Panc1 (cell line): ENCODE measurements around the gene TSPAN33. TPM values are rescaled to one million over a fixed set of nuclear protein-coding genes. Genes with fewer than 3 reads are reported as not detected.

ENCODE experiments used
- ATAC-seq: fragments of 200-7000 bp; cut with Tn5 transposase; 2 replicates; pipeline ENCODE4 v1.9.1; 2020; ENCODE audit warnings: mild to moderate bottlenecking, moderate library complexity
- BruUV-seq: library from RNA; stranded (reverse); fragments of 400-500 nt; replicated peaks from 2 replicates; lab custom pipeline; 2021; lab: Mats Ljungman, UMichigan
- CTCF ChIA-PET: fragments of 300-600 bp; sonication (Branson Sonifier 250); formaldehyde crosslinking; loops from one replicate; lab custom pipeline; 2022; ENCODE audit warnings: antibody characterized with exemption; lab: Charles Lee
- POLR2A ChIA-PET: fragments of 300-600 bp; sonication (Branson Sonifier 250); formaldehyde crosslinking; loops from one replicate; lab custom pipeline; 2022; ENCODE audit warnings: antibody characterized with exemption; lab: Charles Lee
- DNase-seq: peaks from one replicate; pipeline ENCODE4 v3.0.0-alpha.2; 2010; ENCODE audit warnings: low read depth, low spot score
- H3K27ac ChIP-seq: 2 replicates; pipeline ENCODE4 v1.5.1; 2011; ENCODE audit warnings: mild to moderate bottlenecking, low read length, inconsistent platforms
- H3K27me3 ChIP-seq: fragments of 200-500 bp; sonication (Bioruptor generic); 2 replicates; pipeline ENCODE4 v1.6.0; 2014; ENCODE audit warnings: low read length, inconsistent platforms; ENCODE audit not compliant: control insufficient read depth, insufficient read depth
- H3K36me3 ChIP-seq: fragments of 200-500 bp; sonication (Bioruptor generic); 2 replicates; pipeline ENCODE4 v1.5.1; 2014; ENCODE audit warnings: inconsistent platforms, mild to moderate bottlenecking, low read length, moderate library complexity; ENCODE audit not compliant: control insufficient read depth, insufficient read depth
- H3K4me1 ChIP-seq: 2 replicates; pipeline ENCODE4 v1.5.1; 2011; ENCODE audit warnings: inconsistent platforms, mild to moderate bottlenecking, low read length, moderate library complexity; ENCODE audit not compliant: control insufficient read depth, insufficient read depth
- H3K4me3 ChIP-seq, 2 experiments: 2 replicates each; pipeline ENCODE4 v1.5.1; 2011 to 2012; ENCODE audit warnings: low read depth in 2 of 2, low read length in 2 of 2, mild to moderate bottlenecking in 2 of 2, inconsistent platforms in 1 of 2, moderate library complexity in 1 of 2
- H3K9me3 ChIP-seq: fragments of 200-500 bp; sonication (Bioruptor generic); 2 replicates; pipeline ENCODE4 v1.5.1; 2014; ENCODE audit warnings: low read depth, mild to moderate bottlenecking, inconsistent platforms, low read length, moderate library complexity; ENCODE audit not compliant: control insufficient read depth, insufficient read depth
- POLR2AphosphoS5 ChIP-seq: IDR thresholded peaks from 2 replicates; pipeline ENCODE4 v1.6.1; 2012; ENCODE audit warnings: mild to moderate bottlenecking, low read depth, low read length, moderate library complexity
- SIN3A ChIP-seq: IDR thresholded peaks from 2 replicates; pipeline ENCODE4 v1.6.1; 2012; ENCODE audit warnings: low read depth, mild to moderate bottlenecking, low read length, moderate library complexity, borderline replicate concordance; ENCODE audit not compliant: insufficient read depth
- TCF7L2 ChIP-seq: IDR thresholded peaks from 2 replicates; pipeline ENCODE4 v1.6.1; 2011; ENCODE audit warnings: mild to moderate bottlenecking, low read depth, low read length, inconsistent platforms
- in situ Hi-C: cut with HindIII; loops from 2 replicates; pipeline ENCODE4 v1.10.0; 2016; ENCODE audit warnings: low sequenced_read_pairs, low pct_unique_long_range_greater_than_20kb
- intact Hi-C: fragments of 100-400 bp; cut with micrococcal nuclease; formaldehyde crosslinking; loops from one replicate; pipeline ENCODE4 v1.10.0; 2022; ENCODE audit not compliant: unreplicated experiment
- total RNA-seq: library from RNA; stranded (reverse); gene quantifications from one replicate; pipeline ENCODE4 v1.2.1, GENCODE V29; 2021; ENCODE audit not compliant: unreplicated experiment
- TF ChIP-seq, protein P1 (sequence below), 2 experiments: IDR thresholded peaks; 2 replicates each; pipeline ENCODE4 v1.6.1; 2011 to 2012; ENCODE audit warnings: low read depth in 2 of 2, control low read depth in 1 of 2, low read length in 1 of 2, mild to moderate bottlenecking in 1 of 2, moderate library complexity in 1 of 2; ENCODE audit not compliant: insufficient read depth in 1 of 2
- TF ChIP-seq, protein P2 (sequence below): fragments of 450-650 bp; IDR thresholded peaks from 2 replicates; pipeline ENCODE4 v1.5.1; 2017; ENCODE audit warnings: mild to moderate bottlenecking

The TSPAN33 gene
- total RNA-seq, 1 experiment from 2014 or later = 5.4 TPM

DNA sequence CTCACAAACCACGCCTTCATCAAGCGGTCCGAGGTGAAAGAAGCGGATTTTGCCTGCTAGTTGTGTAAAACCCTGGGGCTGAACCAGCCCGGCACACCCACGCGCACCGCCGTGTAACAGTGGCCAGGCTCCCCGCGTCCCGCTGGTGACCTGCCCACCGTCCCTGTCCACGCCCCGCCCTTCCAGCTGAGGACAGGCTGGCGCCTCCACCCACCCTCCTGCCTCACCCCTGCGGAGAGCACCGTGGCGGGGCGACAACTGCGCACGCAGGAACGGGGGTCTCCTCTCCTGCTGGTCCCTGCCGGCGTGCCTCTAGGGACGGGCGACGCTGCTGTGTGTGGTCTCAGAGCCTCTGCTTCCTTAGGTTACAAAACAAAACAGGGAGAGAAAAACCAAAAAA is 16.9 kb upstream of the TSPAN33 start:
- no TSS peak for BruUV-seq
- no peak for TF ChIP-seq POLR2AphosphoS5
- no peak for TF ChIP-seq SIN3A
- TF ChIP-seq TCF7L2 = no peak
- TF ChIP-seq, protein P1, sequence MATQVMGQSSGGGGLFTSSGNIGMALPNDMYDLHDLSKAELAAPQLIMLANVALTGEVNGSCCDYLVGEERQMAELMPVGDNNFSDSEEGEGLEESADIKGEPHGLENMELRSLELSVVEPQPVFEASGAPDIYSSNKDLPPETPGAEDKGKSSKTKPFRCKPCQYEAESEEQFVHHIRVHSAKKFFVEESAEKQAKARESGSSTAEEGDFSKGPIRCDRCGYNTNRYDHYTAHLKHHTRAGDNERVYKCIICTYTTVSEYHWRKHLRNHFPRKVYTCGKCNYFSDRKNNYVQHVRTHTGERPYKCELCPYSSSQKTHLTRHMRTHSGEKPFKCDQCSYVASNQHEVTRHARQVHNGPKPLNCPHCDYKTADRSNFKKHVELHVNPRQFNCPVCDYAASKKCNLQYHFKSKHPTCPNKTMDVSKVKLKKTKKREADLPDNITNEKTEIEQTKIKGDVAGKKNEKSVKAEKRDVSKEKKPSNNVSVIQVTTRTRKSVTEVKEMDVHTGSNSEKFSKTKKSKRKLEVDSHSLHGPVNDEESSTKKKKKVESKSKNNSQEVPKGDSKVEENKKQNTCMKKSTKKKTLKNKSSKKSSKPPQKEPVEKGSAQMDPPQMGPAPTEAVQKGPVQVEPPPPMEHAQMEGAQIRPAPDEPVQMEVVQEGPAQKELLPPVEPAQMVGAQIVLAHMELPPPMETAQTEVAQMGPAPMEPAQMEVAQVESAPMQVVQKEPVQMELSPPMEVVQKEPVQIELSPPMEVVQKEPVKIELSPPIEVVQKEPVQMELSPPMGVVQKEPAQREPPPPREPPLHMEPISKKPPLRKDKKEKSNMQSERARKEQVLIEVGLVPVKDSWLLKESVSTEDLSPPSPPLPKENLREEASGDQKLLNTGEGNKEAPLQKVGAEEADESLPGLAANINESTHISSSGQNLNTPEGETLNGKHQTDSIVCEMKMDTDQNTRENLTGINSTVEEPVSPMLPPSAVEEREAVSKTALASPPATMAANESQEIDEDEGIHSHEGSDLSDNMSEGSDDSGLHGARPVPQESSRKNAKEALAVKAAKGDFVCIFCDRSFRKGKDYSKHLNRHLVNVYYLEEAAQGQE (IDR thresholded peaks at IDR 0.05; ENCODE audit: insufficient read depth in 1 of 2, low read depth in 2 of 2, low read length in 1 of 2) = no peak
- TF ChIP-seq, protein P2, sequence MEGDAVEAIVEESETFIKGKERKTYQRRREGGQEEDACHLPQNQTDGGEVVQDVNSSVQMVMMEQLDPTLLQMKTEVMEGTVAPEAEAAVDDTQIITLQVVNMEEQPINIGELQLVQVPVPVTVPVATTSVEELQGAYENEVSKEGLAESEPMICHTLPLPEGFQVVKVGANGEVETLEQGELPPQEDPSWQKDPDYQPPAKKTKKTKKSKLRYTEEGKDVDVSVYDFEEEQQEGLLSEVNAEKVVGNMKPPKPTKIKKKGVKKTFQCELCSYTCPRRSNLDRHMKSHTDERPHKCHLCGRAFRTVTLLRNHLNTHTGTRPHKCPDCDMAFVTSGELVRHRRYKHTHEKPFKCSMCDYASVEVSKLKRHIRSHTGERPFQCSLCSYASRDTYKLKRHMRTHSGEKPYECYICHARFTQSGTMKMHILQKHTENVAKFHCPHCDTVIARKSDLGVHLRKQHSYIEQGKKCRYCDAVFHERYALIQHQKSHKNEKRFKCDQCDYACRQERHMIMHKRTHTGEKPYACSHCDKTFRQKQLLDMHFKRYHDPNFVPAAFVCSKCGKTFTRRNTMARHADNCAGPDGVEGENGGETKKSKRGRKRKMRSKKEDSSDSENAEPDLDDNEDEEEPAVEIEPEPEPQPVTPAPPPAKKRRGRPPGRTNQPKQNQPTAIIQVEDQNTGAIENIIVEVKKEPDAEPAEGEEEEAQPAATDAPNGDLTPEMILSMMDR = no peak
- ATAC-seq = no peak
- Histone ChIP-seq H3K4me1 (no peaks in the 10 kb centered on the region), H3K27ac (no peak overlapping the region), H3K36me3 (no peaks in the 10 kb centered on the region), H3K27me3 (no peaks in the 10 kb centered on the region; the same call in 1 of the 2 replicates), H3K4me3 (no peak overlapping the region), H3K9me3 (no peaks in the 10 kb centered on the region)
- CTCF ChIA-PET = interaction anchor here (0.6 kb wide), 1 partner anchor 28 kb away, joined by 3 read pairs; no protein-coding TSS in a partner anchor
- no peak for DNase-seq
- in situ Hi-C loops = no loop called here
- intact Hi-C loops = no loop called here
- POLR2A ChIA-PET = interaction anchor here (0.6 kb wide), 2 partner anchors 7 to 169 kb away, joined by 3 to 5 read pairs; no protein-coding TSS in a partner anchor

DNA sequence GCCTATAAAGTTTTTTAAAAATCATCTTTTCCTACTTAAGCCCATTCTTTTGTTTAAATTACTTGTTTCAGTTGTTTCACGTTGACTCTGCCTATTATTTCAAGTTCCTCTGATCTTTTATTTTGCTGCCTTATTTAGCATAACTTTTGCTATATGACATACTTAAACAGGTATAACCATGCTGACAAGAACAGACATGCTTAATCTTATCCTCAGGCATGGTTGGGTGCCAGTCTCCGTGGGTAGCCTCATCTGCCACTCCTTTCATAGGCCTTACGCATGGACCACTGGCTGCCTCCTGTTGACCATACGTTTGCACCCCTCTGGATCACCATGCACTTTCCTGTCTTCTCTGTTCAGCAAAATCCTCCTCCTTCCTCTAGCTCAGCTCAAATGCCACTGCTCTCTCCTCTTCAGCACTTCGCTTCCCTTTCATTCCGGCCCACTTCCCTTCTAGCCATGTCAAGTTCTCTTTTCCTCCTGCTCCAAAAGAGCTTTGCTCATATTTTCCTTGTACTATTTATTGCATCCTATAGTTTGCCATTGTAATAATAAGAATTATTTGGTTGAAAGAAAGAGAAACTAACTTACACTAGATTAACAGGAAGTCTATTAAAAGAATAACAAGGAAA is 10.0 kb upstream of the TSPAN33 start:
- no TSS peak for BruUV-seq
- TF ChIP-seq SIN3A = no peak
- TF ChIP-seq POLR2AphosphoS5 = no peak
- TF ChIP-seq, protein P2 = no peak
- TF ChIP-seq, protein P1 (IDR thresholded peaks at IDR 0.05; ENCODE audit: insufficient read depth in 1 of 2, low read depth in 2 of 2, low read length in 1 of 2) = no peak
- no peak for TF ChIP-seq TCF7L2
- DNase-seq = no peak
- ChIA-PET CTCF (no interaction called here), POLR2A (interaction anchor here (0.6 kb wide), 1 partner anchor 7 kb away, joined by 5 read pairs; no protein-coding TSS in a partner anchor)
- in situ Hi-C loops = no loop called here
- intact Hi-C loops = no loop called here
- Histone ChIP-seq H3K27me3 (peaks cover 4% of the 10 kb centered on the region; the same call in 1 of the 2 replicates), H3K27ac (no peak overlapping the region), H3K4me3 (no peak overlapping the region), H3K9me3 (no peaks in the 10 kb centered on the region), H3K4me1 (no peaks in the 10 kb centered on the region), H3K36me3 (no peaks in the 10 kb centered on the region)
- no peak for ATAC-seq
